Measurements from ENCODE around the gene CACNA1B. TPM values are rescaled to one million over a fixed set of nuclear protein-coding genes. Genes with fewer than 3 reads are reported as not detected.

Gene CACNA1B
- total and polyA plus RNA-seq, 2 of the 4 experiments (the other 2 are of a cell fraction): 0.02 TPM; not detected in 1

- intact Hi-C loops (cut with micrococcal nuclease) (no loop called here), in situ Hi-C loops (cut with MboI; ENCODE audit: low sequenced_read_pairs) (no loop called here), dilution Hi-C loops (cut with HindIII; ENCODE audit: low sequenced_read_pairs, unreplicated experiment) (no loop called here)
- Histone ChIP-seq H2AFZ (replicated peaks; ENCODE audit: low read length, poor library complexity) (no peak overlapping the region), H3K4me3 (ENCODE audit: insufficient read depth, low read depth, low read length) (no peak overlapping the region), H4K8ac (ENCODE audit: low read depth in 2 of 2, low read length in 2 of 2) (no peak overlapping the region), H3K9me1 (ENCODE audit: insufficient read depth, low read length) (no peaks in the 10 kb centered on the region), H4K91ac (ENCODE audit: insufficient read depth, low read depth, low read length) (no peak overlapping the region), H4K20me1 (ENCODE audit: insufficient read depth, low read length) (no peaks in the 10 kb centered on the region), H3K56ac (ENCODE audit: extremely low read depth, insufficient read depth, low read length) (no peak overlapping the region), H3K4me1 (ENCODE audit: control insufficient read depth, insufficient read depth, low read length) (no peaks in the 10 kb centered on the region), H2BK120ac (ENCODE audit: low read depth, low read length) (no peak overlapping the region), H3K23ac (ENCODE audit: low read depth, low read length) (no peak overlapping the region), H3K4me2 (ENCODE audit: low read depth, low read length) (no peak overlapping the region), H2AK9ac (replicated peaks; ENCODE audit: low read depth, low read length, poor library complexity) (no peak overlapping the region), H3K18ac (ENCODE audit: low read depth, low read length) (no peak overlapping the region), H3K4ac (ENCODE audit: low read depth, low read length) (no peak overlapping the region), H2BK20ac (ENCODE audit: low read depth, low read length) (no peak overlapping the region), H3K27me3 (ENCODE audit: control insufficient read depth, insufficient read depth, low read length) (no peaks in the 10 kb centered on the region), H3K9me3 (ENCODE audit: control insufficient read depth, insufficient read depth, low read length) (peaks cover 72% of the 10 kb centered on the region), H2AK5ac (ENCODE audit: low read depth, low read length) (no peak overlapping the region), H2BK5ac (ENCODE audit: low read depth, low read length, poor library complexity, severe bottlenecking) (no peak overlapping the region), H3K14ac (replicated peaks; ENCODE audit: low read depth, low read length) (no peak overlapping the region), H4K5ac (ENCODE audit: low read depth, low read length) (no peak overlapping the region), H3K9ac (ENCODE audit: low read depth, low read length) (no peak overlapping the region), H3K27ac (ENCODE audit: insufficient read depth, low read length) (no peak overlapping the region), H2BK15ac (ENCODE audit: low read depth, low read length) (no peak overlapping the region), H3K79me1 (ENCODE audit: low read depth in 1 of 2, low read length in 2 of 2) (no peaks in the 10 kb centered on the region), H3K36me3 (ENCODE audit: control insufficient read depth, insufficient read depth, low read length) (no peaks in the 10 kb centered on the region)
- POLR2A ChIA-PET (ENCODE audit: unreplicated experiment): no interaction called here
- no peak for TF ChIP-seq ELK1 (IDR thresholded peaks at IDR 0.05; ENCODE audit: borderline replicate concordance, low read depth, low read length)
- TF ChIP-seq POLR2A (IDR thresholded peaks at IDR 0.05; ENCODE audit: low read depth, low read length): no peak
- no peak for TF ChIP-seq CTCF (conservative IDR thresholded peaks at IDR 0.05; ENCODE audit: low read depth, low read length)
- TF ChIP-seq NFE2L2 (IDR thresholded peaks at IDR 0.05; ENCODE audit: low read depth, low read length): no peak
- no peak for TF ChIP-seq BHLHE40 (IDR thresholded peaks at IDR 0.05; ENCODE audit: low read depth, low read length)
- no peak for TF ChIP-seq FOS (IDR thresholded peaks at IDR 0.05; ENCODE audit: low read depth, low read length)
- TF ChIP-seq RFX5 (IDR thresholded peaks at IDR 0.05; ENCODE audit: low read depth, low read length): no peak
- no peak for TF ChIP-seq MAZ (IDR thresholded peaks at IDR 0.05; ENCODE audit: borderline replicate concordance, low read depth, low read length)
- TF ChIP-seq RCOR1 (IDR thresholded peaks at IDR 0.05; ENCODE audit: insufficient replicate concordance, low read length): no peak
- TF ChIP-seq MAFK (IDR thresholded peaks at IDR 0.05; ENCODE audit: low read depth, low read length): no peak
- TF ChIP-seq MXI1 (IDR thresholded peaks at IDR 0.05; ENCODE audit: borderline replicate concordance, low read depth, low read length): no peak
- no peak for ATAC-seq (ENCODE audit: low read depth)
- no TSS peak for BruUV-seq (replicated peaks)
- CTCF ChIA-PET: no interaction called here
- no peak for DNase-seq
- 89% methylated on average over 6 of the region's 12 CpGs; no CpG with 5 or more reads in 1 of the 2 experiments for WGBS, 2 experiments (ENCODE audit: extremely low coverage in 2 of 2, insufficient read length in 1 of 2)
Measured at GRCh38 chr9:138073408-138073807, 195.8 kb downstream of the CACNA1B start.

Measured in IMR-90 (cell line).